Stimulated activated CD8-positive, alpha-beta memory T cell treated with anti-CD3 and anti-CD28 coated beads, Interleukin-2, amount 100 ng/mL, for 1 hour (primary cell): ENCODE measurements around the gene TLE7.

Experiments used
- DNase-seq, 2 donors: peaks; one replicate each; pipeline ENCODE4 v3.0.0-alpha.2; 2020; ENCODE audit warnings: low read depth in 2 of 2

Gene TLE7

DNA sequence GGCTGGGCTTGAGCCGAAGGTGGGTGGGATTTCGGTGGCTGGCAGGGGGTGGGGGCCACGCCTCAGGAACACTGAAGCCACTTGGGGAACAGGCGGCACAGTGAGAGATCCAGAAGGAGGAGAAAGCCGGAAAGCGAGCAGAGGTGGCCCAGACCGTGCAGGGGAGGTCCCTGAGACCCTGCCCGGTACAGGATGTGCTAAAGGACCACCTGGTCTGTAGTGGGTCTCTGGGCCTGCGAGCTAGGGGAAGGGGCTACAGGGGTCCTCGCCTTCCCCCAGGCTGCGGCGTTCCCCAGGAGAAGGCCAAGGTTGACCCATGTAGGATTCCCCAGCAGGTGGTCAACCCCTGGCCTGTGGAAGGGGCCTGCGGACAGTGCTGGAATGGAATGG, at the start of gene TLE7:
Gene TLE7 (minus strand): TSS at position 4 of the 390 bp plus-strand sequence. CDS start 8,730 bp downstream, outside the sequence.
- no peak for DNase-seq

DNA sequence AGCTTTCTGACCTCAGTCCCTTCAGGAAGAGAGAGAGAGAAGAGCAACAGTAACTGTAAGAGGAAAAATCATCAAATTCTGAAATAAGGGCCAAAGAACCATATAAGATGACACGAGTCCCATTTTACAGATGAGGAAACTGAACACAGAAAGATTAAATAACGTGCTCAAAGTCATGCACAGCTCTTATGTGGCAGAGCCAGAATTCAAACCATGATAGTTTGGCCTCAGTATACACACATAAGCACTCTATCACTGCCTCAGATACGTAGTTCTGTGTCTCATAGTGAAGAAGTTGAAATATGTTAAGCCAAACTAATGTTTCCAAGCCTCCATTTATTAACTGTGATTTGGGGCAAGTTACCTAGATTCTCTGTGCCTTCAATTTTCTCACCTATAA, 49.2 kb upstream of the TLE7 start:
- no peak for DNase-seq

DNA sequence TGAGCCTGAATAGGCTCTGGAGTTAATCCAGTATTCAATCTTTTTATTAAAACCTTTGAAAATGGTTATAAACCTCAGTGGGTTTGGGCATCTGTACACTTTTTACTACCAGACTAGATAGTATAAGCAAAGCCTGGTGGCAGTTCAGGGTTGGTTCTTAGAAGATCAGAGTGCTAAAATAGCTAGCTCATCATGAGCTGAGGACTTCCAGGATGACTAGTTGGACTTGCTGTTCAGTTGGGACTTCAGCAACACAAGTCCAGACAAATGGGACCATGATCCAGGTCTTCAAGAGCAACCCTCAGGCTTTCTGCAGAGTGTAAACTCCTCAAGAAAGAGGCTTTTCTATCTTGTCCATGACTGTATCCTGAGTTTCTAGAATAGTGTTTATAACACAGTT, 48.5 kb upstream of the TLE7 start:
- no peak for DNase-seq

DNA sequence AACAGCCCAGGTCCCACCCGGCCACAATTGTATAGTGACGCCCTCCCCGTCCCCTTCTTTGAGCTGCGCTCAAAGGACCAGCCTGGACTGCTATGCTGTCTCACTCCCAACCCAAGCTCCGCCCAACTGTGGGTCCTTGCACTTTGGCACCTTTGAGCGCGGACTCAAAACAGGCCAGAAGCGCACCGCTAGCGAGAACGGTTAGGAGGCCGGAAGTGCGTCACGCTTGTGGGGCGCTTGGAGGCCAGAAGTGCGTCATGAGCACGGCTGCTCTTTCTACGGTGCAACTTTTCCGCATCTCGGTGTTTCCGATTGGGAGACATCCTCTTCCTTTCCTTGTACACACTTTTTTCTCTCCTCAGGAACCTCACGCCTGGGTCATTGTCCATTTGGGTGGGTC, 47.3 kb upstream of the TLE7 start, which contains the start of gene ZNF19:
Gene ZNF19 (minus strand): TSS at position 203 of the 400 bp plus-strand sequence. CDS start 7,210 bp downstream, outside the sequence.
- DNase-seq: no peak

DNA sequence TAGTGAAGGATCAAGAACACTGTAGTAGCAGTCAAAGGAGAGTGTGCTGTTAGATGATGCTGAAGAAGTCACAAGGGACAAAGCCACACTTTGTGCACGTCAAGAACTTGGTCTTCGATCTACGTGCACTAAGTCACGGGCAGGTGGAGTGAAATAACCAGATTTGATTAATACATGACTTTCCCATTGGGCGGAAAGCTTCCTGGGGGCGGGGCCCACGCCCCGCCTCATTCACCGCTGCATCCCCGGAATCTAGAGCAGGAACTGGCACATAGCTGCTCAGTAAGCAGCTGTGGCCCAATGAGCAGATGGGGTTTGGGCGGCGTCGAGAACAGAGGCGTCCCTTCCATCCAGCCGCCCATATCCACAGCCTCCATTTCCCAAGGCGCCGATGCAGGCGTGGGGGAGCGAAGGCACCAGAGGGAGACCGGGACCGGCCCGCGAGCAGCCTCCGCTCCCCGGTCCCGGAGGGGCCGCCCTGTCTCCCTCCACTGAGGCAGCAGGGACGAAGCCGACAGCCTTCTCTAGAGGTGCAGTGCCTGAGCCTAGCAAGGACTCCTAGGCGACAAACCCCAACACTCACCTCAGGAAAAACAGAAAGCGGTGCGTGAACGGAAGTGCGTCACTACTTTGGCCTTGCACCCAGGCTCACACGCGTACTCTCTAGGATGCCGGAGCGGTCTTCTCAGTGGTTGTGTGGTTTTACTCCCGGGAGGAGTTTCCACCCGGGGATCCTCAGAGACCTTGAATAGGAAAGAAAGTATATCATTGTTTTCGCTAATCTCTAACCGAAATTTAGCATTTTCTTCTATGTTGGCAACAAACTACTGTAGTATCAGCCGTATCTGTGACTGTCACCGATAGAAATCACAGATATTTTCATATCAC, 42.4 kb upstream of the TLE7 start:
- peak; percentile 53 to 59 for DNase-seq

DNA sequence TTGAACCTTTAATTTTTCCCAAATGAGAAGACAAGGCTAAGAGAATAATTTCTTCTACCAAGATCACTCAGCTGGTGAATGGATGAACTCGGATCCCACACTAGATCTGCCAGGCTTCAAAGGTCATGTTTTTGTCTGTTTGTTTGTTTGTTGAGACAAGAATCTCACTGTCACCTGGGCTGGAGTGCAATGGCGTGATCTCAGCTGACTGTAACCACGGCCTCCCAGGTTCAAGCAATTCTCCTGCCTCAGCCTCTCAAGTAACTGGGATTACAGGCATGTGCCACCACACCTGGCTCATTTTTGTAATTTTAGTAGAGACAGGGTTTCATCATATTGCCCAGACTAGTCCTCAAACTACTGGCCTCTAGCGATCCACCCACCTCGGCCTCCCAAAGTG, 40.7 kb upstream of the TLE7 start:
- no peak for DNase-seq

DNA sequence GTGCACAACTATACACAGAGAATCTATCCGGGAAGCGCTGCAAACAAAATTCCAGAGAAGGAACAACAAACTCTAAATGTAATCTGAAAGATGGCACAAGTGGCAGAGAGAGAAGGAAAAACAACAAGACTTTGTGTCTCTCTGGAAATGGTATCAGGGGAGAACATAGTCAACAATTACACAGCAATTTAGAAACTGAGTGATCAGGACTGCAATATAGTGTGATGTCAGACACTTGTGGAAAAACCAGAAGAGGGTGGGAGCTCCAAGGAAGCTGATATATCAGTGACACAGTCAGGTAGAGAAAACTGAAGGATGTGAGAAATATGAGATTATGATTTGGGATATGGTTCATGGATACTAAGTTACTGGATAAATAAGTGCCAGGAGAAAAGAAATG, 39.1 kb upstream of the TLE7 start:
- no peak for DNase-seq

DNA sequence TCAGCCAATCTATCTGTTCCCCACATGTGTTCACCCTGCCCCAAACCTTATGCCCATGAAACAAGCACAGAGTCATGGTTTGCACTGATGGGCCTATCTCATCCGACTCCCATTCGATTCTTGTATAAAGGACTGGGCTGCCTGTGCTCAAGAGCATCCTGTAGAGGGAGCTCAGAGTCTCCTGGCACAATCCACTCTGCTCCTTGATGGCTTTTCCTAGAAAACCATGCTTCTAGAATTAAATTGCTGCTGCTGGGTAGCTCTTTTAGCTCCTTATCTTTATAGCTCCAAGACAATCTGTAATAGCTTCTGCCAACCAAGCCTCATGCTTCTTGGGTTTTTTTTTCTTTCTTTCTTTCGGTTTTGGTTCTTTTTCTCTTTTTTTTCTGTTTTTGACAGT, 37.6 kb upstream of the TLE7 start:
- DNase-seq: no peak

DNA sequence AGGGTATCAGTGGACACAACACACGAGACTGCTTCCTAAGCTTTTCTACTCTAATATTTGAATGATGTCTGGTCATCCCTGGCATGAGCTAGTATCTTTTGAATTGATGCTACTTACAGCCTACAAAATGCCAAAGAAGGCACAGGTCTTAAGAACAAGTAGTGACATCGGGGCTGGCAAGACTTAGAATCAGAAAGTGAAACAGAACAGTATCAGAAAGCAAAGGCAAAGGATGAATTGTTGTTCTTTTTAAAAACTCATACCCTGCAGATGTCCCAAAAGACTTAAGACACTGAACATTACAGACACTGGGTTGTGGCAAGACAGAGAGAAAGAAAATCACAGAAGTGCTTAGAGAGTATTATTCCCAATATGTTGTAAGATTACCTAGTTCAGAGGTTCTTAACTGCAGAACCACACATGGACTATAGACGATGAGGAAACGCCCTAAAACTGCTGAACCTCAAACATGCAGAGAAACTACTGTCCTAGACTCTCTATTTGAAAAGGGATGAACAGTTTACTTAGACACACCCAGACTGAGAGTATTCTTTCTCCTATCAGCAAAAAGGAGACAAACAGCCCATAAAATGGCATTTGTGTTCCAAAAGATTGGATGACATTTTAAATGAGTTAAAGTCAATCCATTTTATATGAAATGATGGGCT, 34.7 kb upstream of the TLE7 start:
- no peak for DNase-seq

DNA sequence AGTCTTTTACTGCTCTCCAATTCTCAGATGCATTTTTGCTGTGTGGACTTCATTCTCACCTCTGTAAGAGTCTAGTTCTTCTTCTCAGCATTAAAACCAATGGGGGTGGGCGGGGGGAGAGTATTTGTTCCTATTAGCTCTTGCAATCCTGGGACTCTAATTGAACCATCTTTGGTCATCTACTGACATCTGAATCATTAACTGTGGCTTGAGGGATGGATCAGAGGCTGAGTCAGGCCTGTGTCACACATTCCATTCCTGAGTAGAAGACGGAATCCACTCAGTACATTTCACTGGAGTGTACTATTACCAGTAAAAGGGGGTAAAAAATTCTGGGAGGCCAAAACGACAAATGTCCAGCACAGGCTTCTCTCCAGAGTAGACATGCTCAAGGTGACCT, 33.0 kb upstream of the TLE7 start:
- no peak for DNase-seq

DNA sequence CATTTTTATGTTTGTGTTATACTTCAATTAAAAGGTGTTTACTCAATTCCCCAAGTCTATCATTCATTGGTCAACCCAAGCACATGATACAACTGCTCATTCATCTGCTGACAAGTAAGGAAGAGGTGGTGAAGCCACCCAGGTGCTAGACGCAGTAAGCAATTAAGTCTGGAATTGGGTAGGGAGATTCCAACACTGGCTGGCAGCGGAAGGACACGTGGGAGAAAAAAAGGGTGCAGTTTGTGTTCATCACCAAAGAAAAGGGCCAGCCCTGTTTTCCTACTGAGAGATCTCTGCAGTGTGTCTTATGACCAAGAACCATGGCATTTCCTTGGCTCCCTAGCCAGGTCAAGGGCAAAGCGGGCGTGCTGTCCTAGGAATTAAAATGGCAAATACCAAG, 32.0 kb upstream of the TLE7 start:
- no peak for DNase-seq

DNA sequence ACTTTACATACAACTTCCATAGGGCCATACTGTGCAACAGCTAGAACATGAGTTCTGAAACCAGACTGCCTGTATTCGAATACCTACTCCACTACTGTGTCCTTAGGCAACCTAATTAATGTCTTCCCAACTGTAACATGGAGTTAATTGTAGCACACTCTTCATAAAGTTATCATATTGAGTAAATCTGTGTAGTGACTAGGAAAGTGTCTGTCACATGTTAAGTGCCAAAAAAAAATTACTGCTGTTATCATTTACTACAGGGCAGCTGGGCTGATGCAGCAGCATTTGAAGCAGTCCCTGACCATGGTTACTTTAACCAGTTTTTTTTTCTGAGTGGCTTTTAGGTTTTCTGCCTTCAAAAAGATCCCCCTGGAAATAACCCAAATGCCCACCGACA, 31.1 kb upstream of the TLE7 start:
- DNase-seq: no peak

DNA sequence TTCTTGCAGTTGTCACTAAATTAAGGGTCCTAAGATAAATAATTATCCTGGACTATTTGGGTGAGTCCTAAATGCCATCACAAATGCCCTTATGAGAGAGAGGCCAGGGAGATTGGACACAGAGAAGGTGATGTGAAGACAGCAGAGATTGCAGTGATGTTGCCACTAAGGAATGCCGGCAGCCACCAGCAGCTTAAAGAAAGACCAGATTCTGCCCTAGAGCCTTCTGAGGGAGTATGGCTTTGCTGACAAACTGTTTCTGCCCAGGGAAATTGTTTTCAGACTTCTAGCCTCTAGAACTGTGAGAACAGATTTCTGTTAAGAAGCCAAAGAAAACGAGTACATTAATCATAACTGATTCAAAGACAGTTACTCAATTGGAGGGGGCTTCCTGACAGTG, 30.2 kb upstream of the TLE7 start:
- DNase-seq: no peak

DNA sequence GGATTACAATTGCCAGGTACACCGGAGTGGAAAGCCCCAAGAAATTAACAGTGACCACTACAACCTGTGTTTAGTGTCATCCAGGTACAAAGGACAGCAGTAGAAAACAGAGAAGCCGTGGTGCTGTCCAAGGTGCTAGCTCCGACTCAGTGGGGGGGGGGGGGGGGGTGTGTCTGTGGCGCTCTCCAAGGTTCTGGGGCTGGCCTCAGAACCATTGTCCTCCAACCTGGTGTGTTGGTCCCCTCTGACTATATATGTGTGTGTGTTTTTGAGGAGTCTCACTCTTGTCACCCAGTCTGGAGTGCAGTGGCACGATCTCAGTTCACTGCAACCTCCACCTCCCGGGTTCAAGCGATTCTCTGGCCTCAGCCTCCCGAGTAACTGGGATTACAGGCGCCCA, 26.0 kb upstream of the TLE7 start:
- DNase-seq: no peak

DNA sequence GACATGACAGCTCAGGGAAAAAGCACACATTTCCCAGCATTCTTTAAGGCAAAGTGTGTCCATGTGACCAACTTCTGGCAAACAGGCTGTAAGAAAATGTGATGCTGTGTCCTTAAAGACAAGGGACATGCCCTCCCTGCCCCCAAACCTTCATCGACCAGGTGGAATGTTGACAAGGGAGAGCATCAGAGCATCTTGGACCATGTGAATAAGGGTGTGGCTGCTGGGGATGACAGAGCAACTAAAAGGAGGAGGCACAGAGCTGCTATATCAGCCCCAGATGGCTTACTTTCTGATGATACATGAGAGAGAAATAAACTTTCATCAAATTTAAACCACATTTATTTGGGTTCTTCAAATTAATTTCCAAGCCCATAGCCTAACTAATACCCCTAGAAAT, 22.4 kb upstream of the TLE7 start:
- DNase-seq: no peak

DNA sequence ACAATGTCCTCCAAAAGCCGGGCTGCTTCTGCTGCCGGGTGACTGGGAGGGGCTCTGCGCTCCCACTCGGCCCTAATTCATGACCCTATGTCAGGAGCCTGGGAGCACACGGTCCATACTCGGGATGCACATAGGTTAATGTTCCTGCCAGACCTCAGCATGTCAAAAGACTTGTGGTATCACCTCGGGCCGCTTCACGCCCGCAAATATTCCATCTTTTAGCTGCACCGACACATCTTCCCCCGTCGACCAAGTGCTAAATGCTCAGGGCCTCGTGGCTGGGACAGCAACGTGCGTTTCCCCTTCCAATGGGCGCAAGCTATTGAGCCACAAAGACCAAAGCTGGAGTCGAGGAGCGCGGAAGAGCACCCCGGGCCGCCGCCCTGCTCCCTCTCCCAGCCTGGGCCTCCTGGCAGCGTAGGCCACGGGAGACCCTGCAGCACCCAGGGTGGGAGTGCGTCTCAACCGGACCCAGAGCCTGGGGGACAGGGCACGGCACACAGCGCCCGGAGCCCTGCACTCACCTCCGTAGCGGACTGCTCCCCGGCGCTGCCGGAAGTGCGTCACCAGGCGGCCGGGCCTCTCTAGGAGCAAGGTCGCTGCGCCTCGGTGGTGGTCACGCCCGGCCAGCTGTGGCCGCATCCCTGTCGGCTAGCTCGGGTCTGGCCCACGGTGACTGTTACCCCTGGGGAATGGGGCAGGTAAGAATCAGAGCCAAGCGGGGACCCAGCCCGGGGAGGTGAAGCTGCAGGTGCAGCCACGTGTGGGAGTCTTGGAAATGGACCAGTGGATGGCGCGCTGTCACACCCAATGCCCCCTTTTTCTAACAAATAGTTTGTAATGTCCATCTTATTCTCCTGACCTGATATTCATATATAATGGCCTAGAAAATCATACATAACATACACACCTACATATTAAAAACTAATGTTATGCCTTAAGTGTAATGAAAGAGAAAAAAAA, 20.1 kb upstream of the TLE7 start, which contains the start of gene ZNF23:
Gene ZNF23 (minus strand): TSS at position 562 of the 963 bp plus-strand sequence. CDS start 5,451 bp downstream, outside the sequence.
- peak; percentile 47 to 63 for DNase-seq

DNA sequence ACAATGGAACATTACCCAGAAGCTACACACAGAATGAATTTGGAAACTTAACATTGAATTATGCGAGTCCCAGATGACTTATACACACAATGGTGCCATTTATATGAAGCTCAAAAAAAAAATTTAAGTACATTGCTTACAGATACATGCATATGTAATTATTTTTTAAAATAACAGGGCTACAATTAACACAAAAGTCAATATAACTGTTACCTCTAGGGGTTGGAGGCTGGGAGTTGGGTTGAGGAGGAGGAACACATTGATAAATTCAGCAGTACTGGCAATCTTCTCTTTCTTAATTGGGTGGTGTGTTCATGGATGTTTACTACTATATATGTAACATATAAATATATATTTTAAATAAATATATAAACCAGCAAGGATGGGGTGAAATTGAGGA, 19.1 kb upstream of the TLE7 start:
- no peak for DNase-seq

DNA sequence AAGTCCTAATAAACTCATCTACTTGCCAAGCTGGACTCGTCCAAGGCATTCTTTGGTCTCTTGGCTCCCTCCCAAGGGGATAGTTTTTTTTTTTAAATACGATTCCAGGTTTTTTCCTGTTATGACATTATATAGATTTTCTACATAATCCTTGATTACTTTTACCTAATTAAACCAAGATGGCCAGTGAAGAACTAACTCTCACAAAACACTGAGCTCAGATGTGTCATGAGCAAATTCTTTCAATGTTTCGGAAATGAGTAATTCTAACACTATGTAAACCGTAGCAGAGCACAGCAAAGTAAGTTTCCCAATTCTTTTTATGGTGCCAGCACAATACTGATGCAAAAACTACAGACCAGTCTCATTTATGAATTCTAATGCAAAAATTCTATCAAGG, 18.4 kb upstream of the TLE7 start:
- DNase-seq: no peak

DNA sequence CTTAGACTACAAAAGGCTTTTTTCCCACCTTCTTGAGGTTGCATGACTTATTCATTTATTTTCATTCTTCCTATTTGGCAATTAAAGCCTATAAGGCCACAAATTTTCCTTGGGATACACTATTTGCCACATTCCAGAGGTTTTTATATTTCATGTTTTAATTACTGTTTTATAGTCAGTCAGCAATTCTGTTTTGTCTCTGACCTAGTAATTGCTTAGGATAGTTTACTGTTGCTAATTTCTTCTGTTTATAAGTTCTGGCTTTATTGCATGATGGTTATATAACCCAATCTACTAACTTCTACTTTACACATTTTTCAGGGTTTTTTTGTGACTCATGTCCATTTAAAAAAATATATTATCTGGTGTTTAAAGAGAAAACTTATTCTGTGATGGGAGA, 17.7 kb upstream of the TLE7 start:
- DNase-seq: no peak

DNA sequence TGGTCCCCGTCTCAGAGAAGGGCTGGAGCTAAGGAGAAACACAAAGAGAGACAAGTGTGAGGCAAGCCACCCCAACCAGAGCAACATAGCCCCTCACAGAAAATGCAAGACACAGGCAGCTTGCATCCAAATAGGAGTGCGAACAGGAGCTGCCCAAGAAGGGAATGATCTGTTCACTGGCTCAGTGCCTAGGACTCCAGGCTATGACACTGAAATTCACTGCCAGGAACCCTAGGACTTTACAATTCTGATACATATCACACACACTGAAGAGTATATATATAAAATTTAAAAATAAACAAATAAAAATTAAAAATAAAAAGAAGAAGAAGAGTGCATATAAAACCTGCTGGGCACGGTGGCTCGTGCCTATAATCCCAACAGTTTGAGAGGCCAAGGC, 14.9 kb upstream of the TLE7 start:
- DNase-seq: no peak

DNA sequence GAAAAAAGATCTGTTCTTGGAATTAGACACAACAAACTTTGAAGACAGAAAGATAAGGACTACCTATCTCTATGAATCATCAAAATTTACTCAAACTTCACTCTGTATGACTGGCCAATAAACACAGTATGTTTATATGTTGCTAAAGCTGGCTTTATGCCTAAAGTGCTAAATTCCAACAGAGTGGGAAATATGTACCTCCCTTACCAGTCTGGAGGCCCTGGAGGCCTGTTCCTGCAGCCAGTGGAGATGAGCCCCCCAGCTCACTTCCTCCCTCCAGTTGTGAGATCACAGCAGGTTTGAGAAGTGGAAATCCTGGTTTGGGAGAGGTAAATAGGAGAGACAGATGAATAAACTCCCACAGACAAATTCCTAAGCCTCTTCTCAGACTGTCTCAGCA, 11.2 kb upstream of the TLE7 start:
- DNase-seq: no peak

DNA sequence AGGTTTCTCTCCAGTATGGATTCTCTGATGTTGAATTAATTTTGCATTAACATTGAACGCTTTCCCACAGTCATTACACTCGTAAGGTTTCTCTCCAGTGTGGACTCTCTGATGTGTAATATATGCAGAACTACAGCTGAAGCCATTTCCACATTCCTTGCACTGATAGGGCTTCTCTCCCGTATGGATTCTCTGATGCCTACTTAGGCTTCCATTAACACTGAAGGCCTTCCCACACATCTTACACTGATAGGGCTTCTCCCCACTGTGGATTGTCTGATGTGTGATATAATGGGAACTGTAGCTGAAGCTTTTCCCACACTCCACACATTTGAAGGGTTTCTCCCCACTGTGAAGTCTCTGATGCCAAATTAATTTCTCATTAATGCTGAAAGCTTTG, 7.2 kb upstream of the TLE7 start:
- DNase-seq: no peak
